HG02798 (cell line): Measurements from ENCODE around the gene NEU4.
"Not testable (repeated sequence)": the region's sequence is repeated elsewhere in the genome, so short reads cannot be mapped to it uniquely, and the experiment has no call there.

ENCODE experiments used
- ATAC-seq: cut with Tn5 transposase; IDR thresholded peaks from one replicate; pipeline ENCODE4 v1.9.1; 2021; ENCODE audit warnings: mild to moderate bottlenecking; ENCODE audit not compliant: unreplicated experiment, poor library complexity

Gene NEU4

GRCh38 chr2:241811952-241812729, 3.1 kb downstream of the NEU4 start:
- ATAC-seq: no peak

DNA sequence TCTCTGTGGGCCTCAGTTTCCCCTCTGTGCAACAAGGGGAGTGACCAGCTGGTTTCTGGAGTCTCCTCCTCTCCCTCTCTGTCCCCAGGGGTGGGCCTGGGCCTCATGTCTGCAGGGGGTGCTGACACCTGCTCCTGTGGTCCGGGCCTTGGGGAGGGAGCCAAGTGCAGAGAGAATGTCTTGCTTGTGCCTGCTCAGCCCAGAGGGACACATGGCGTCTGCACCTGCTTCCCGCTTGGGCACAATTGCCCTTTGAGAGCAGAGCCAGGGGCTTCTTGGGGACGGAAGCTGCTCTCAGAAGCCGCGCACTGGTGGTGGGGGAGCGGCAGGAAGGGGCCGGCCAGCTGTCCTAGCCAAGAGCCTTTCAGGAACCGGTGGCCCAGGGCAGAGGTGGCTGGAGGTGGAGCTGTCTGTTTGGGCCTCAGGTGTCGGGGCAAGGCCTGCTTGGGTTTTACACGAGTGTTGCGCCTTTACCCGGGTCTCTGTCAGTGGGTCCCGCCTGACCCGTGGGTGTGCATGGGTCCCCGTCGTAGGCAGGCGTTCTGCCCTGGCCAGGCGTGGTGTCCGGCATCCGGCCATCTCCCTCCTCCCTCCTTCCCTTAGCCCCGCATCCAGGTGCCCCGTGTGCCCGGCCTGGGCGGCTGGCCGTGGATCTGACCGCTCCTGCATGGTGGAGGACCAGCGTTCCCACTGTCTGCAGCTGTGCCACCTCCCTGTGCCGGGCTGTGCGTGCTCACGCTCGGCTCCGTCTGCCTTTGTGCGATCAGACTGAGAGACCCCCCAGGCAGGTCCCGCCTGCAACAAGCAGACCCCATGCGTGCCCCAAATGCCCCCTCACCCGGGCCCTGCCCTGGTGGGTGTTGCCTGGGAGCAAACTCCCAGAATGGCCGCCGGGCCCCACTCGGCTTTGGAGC, 4.0 kb downstream of the NEU4 start:
- no peak for ATAC-seq

DNA sequence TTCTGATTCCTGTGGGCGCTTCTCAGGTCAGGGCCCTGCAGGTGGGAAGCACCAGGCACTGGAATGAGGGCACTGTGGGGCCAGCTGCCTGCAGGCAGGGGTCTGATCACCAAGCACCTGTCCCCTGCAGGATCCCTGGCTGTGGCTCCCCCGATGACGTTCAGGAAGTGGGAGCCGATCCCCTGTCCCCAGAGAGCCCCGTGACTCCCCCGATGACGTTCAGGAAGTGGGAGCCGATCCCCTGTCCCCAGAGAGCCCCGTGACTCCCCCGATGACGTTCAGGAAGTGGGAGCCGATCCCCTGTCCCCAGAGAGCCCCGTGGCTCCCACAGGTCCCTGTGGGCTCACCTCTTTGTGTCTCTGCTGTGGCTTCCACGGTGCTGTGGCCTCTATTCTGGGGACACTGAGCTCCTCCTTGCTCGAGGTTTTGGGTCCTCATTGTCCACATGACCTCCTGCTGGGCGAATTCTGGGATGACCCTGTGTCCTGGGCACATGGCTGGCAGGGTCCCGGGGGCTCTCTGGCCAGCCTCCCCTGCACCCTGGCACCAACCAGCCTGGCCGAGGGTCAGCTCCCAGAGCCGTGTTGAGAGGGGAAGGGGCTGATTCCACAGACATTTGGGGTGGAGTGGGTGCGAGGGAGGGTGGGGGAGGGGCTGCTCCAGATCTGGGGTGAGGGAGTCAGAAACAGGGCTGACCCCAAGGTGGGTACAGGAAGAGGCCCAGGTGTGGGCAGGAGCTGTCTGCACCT, 4.8 kb downstream of the NEU4 start:
- ATAC-seq: no peak

DNA sequence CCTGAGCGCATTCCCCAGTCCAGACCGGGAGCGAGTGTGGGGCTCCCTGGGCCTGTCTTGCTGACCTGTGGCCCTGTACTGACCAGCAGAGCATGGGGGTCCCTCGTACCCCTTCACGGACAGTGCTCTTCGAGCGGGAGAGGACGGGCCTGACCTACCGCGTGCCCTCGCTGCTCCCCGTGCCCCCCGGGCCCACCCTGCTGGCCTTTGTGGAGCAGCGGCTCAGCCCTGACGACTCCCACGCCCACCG, 5.3 kb downstream of the NEU4 start:
- ATAC-seq: no peak

- no peak for ATAC-seq
Measured at GRCh38 chr2:241814643-241815476, 5.9 kb downstream of the NEU4 start.

- no peak for ATAC-seq
Measured at GRCh38 chr2:241815477-241816430, 6.8 kb downstream of the NEU4 start.

GRCh38 chr2:241816431-241817121, 7.6 kb downstream of the NEU4 start:
- ATAC-seq: no peak

DNA sequence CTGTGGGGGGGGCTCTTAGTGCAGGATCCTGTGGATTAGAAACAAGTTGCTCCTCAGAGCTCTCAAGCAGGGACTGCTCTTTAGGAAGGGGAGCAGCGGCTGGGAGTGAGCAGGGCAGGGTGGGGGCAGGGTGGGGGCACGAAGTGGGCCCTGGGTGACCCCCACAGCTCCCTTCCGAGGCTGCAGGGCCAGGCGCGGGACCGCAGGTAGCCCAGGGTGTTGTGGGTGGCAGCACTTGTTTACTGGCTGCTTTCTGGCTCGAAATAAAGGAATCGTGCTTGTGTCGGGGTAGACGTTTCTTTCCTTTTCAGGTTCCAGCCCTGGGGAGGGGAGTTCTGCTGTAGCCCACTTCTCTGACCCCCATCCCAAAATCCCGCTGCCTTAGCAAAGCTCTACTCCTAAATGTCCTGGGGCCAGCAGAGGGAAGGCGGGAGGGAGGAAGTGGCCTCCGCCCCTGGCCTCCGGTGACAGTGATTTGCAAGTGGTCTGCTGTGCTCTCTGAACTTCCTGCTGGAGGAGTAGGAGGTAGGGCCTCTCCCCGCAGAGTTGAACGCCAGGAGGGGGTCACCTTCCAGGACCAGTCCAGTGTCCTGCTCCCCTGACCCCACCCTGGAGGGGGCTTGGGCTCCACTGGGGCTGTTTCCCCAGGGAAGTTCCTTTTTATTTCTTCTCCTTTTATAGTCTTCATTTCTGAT, 8.3 kb downstream of the NEU4 start:
- ATAC-seq: no peak

DNA sequence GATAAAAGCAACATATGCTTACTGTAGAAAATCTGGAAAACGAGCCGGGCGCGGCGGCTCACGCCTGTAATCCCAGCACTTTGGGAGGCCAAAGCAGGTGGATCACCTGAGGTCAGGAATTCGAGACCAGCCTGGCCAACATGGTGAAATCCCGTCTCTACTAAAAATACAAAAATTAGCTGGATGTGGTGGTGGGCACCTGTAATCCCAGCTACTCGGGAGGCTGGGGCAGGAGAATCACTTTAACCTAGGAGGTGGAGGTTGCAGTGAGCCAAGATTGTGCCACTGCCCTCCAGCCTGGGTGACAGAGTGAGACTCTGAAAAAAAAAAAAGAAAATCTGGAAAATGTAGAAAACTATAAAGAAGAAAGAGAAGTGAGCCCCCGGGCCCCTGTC, 8.8 kb downstream of the NEU4 start:
- ATAC-seq: not testable (repeated sequence)

DNA sequence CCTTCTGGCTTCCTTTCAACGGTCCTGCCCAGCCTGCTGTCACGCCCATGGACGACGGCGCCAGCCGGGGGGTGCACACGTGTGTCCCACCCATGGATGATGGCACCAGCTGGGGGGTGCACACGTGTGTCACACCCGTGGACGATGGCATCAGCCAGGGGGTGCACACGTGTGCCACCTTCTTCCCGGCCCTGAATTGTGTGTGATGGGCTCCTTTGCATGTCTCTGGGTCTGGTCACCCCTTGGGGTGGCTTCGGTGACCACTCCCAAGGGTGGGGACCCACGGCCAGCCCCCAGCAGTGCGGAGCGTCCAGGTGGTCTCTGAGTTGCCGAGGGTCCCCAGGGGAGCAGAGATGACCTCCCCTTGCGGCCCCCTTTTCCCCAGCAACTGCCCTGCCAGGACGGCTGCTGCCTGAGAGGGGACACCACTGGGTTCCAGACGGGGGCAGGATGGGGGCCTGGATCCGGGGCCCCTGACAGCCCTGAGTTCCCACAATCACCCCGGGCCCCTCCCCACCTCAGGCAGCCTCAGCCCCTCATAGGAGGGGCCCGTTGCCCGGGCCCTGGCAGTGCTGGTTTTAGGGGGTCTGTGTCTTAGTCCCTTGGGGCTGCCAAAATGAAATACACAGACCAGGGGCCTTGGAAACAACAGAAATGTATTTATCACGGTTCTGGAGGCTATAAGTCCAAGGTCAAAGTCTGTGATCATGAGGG, 9.4 kb downstream of the NEU4 start:
- no peak for ATAC-seq

GRCh38 chr2:241818943-241819270, 9.9 kb downstream of the NEU4 start:
- no peak for ATAC-seq

DNA sequence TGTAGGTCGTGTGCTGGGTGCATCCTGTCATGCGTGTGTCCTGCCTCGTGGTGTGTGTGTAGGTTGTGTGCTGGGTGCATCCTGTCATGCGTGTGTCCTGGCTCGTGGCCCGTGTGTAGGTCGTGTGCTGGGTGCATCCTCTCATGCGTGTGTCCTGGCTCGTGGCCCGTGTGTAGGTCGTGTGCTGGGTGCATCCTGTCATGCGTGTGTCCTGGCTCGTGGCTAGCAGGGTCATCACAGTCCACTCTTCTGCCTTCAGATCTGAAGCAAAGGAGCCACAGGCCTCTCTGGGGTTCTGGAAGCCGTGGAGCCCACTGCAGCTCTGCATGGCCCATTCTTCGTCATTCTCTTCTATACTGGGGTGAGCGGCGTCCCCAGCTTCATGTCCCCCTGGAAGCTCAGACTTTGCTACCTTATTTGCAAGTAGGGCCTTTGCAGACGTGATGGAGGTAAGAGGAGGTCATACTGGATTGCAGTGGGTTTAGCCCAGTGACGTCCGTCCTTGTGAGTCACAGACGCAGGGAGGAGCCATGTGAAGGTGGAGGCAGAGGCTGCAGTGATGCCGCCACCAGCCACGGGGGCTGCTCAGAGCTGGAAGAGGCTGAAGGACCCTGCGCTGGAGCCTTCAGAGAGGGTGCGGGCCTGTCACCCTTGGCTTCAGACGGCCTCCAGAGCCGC, 11.1 kb downstream of the NEU4 start:
- ATAC-seq: not testable (repeated sequence)

GRCh38 chr2:241820625-241821384, 11.8 kb downstream of the NEU4 start:
- ATAC-seq: no peak

DNA sequence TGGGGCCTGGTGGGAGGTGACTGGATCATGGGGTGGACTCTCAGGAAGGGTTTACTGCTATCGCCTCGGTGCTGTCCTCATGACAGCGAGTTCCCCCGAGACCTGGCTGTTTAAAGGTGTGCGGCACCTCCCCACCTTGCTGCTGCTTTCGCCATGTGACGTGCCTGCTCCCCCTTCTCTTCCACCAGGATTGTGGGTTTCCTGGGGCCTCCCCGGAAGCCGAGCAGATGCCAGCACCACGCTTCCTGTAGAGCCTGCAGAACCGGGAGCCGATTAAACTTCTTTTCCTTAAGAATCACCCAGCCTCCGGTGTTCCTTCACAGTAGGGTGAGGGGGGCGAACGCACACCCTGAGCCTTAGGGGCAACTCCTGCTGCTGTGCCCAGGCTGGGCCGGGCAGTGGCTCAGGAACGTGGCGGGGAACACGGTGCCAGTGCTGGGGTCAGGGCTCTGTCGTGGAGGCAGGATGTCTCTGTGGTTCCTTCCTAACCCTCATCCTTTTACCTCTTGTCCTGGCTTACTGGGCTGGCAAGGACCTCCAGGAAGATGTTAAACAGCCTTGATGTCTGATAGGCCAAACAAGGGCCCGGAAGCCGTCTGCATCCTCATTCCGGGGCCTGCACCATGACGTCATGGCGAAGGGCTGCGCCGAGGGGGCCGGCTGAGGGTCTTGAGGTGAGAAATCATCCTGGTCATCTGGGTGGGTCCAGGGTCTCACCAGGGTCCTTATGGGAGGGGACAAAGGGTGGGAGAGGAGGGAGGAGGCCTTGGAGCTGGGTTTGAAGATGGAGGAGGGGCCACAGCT, 12.7 kb downstream of the NEU4 start:
- no peak for ATAC-seq

DNA sequence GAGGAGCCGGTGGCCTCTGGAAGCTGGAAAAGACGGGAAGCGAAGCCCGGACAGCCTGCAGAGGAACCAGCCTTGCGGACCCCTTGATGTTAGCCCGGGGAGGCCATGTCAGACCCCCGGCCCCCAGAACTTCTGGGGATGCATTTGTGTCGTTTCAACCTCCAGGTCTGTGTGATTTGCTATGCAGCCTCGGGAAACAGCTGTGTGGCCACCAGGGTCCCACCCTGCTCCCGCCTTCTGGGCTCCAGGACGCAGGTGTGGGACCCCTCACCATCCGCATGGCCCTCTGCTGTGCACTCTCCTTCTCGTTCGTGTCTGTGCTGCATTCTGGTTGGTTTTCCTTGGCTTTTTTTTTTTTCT, 13.3 kb downstream of the NEU4 start:
- ATAC-seq: no peak
